Suprapubic skin (tissue), 4 donors: ENCODE data around the gene TMPRSS6.

Source experiments
- CTCF ChIP-seq, 2 donors: fragments of 200-600 bp in 1 of 2; fragments of 450-650 bp in 1 of 2; sonication (generic) in 1 of 2; IDR thresholded peaks; one replicate each; pipeline ENCODE4 v1.5.1; 2016 to 2019; ENCODE audit warnings: antibody characterized with exemption in 2 of 2, mild to moderate bottlenecking in 1 of 2, moderate library complexity in 1 of 2
- EP300 ChIP-seq: sonication (generic); formaldehyde crosslinking; IDR thresholded peaks from one replicate; pipeline ENCODE4 v1.6.1; 2017; ENCODE audit warnings: antibody characterized with exemption
- POLR2A ChIP-seq, 2 donors: fragments of 450-650 bp; IDR thresholded peaks; one replicate each; pipeline ENCODE4 v1.6.1; 2017; ENCODE audit warnings: antibody characterized with exemption in 2 of 2, mild to moderate bottlenecking in 2 of 2, moderate library complexity in 2 of 2
- POLR2AphosphoS5 ChIP-seq, 3 donors: sonication (generic); formaldehyde crosslinking; IDR thresholded peaks; one replicate each; pipeline ENCODE4 v1.6.1; 2017; ENCODE audit warnings: antibody characterized with exemption in 3 of 3

- no peak for TF ChIP-seq CTCF (IDR thresholded peaks at IDR 0.05)
- TF ChIP-seq POLR2AphosphoS5 (IDR thresholded peaks at IDR 0.05), result no peak
- TF ChIP-seq POLR2A (IDR thresholded peaks at IDR 0.05), result no peak
- no peak for TF ChIP-seq EP300
Measured at GRCh38 chr22:37021041-37021440, 88.5 kb downstream of the TMPRSS6 start.
